Measurements from ENCODE around the gene PIEZO1. TPM values are rescaled to one million over a fixed set of nuclear protein-coding genes. Genes with fewer than 3 reads are reported as not detected.

Gene PIEZO1
- total RNA-seq, 1 experiment from 2014 or later = 47.1 TPM

DNA sequence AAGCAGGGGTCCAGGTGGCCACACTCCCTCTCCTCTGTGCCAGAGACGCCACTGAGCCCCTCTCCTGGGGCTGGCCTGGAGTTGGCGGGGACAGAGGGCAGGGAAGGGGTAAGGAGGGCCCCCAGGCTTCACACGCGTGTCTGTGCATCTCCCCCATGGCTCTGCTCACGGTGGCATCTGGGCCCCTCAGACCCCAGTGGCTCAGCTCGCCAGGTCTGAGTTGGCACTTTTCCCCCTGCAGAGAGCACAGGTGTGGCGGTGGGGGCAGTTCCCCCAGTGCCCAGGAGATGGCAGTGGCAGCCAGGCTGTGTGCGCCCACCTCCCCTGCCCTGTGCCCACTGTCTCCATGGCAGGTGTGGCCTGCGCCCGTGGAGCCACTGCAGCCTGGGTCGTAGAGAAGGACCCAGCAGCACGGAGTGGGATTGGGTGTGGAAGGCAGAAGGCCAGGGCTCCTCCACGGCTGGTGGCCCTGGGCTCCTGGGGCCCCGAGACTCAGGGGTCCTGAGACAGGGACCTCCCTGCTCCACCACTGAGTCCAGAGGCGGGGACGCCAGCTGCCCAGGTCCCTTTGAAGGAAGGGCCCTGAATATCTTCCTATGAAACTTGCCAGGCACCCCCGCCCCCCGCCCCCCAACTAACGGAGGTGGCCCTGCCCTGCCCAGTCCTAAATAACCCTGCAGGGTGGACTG is 31.0 kb upstream of the PIEZO1 start:
- DNase-seq (ENCODE audit: low spot score) = no peak

DNA sequence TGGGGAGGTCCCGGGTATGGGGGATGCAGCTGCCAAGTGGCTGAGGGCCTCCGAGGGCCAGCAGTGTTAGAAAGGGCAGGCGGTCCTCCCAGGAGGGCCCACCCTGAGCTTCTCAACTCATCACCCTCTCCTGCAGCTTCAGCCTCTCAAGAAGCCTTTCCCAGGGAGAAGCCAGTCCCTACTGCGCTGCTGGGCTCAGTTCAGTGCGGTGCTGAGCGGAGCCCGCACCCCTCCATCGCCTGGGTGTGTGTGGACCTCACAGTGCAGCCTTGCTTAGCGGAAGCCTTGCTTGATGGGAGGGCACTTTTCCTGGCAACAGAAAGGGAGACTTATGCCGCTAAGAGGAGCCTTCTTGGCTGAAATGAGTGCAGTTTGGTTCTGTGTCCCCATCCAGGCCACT is 30.2 kb upstream of the PIEZO1 start:
- DNase-seq (ENCODE audit: low spot score) = no peak

DNA sequence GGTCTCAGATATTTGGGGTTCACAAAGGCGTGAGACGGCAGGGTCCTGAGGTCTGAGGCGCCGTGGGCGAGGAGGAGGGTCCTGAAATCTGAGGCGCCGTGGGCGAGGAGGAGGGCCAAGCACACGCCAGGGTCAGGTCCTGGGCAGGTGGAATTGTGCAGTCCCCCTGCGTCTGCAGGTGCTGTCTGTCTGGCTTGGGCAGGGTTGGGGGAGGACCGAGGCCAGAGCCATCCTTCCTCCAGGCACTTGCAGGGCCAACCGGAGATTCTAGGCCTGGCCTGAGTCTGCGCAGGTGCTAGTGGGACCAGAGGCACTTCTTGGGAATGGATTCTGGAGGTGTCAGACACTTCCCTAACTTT is 29.1 kb upstream of the PIEZO1 start:
- no peak for DNase-seq (ENCODE audit: low spot score)

DNA sequence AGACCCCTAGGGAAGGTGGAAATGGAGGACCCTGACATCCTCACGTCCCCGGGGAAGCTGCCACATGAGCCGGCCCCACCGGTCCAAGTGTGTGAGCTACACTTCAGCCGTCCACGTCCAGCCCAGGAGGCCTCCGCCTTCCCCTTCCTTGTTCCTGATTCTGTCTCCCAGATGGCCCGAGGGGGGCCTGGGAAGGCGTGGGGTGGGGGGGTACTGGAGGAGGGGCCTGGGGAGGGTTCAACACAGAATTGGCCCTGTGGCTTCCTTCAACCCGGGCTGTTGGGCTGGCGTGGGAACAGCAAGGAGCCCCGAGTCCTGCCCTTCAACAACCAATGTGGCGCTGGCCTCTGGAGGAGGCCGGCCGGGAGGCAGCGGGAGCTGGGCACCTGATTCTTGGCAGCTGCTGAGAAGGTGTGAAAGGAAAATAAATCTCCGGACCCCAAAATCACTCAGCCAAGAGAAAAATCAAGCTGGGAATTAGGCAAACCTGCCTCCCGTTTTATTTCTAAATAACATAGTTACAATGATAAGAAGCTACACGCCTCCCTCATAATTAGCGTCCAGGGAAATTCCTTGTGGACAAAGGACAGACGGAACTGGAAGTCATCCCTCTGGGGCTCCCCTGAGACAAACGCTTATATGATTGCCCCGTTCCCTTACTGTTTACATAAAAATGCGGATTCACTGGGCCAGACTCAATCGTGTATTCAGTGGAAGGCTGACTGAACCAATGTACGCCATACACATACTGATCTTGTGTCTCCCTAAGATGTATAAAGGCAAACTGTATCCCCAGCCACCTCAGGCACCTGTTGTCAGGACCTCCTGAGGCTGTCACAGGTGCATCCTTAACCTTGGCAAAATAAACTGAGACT is 28.5 kb upstream of the PIEZO1 start:
- DNase-seq (ENCODE audit: low spot score) = no peak

DNA sequence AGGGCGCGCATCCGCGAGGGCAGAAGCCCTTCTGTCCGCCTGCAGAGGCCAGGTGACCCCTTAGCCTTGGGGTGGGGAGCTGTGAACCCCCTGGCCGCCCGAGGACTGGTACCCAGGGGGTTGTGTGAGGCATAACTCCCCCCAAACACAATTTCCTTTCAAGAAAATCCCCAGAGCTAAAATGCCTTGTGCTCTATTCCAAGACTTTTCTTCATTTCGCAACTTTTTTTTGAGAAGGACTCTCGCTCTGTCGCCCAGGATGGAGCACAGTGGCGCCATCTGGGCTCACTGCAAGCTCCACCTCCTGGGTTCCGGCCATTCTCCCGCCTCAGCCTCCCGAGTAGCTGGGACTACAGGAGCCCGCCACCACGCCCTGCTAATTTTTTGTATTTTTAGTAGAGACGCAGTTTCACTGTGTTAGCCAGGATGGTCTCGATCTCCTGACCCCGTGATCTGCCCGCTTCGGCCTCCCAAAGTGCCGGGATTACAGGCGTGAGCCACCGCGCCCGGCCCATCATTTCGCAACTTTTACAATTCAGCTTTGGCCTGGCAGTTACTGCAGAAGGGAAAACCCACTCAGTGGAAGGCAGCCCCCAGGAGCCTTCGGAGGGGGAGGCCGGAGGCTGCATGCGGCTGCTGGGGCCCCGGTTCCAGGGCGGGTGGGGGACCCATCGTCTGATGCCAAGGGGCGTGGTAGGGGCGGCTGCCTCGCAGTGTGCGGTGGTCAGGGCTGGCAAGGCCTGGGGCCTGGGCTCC is 27.7 kb upstream of the PIEZO1 start:
- peak; percentile 66 for DNase-seq (ENCODE audit: low spot score)

DNA sequence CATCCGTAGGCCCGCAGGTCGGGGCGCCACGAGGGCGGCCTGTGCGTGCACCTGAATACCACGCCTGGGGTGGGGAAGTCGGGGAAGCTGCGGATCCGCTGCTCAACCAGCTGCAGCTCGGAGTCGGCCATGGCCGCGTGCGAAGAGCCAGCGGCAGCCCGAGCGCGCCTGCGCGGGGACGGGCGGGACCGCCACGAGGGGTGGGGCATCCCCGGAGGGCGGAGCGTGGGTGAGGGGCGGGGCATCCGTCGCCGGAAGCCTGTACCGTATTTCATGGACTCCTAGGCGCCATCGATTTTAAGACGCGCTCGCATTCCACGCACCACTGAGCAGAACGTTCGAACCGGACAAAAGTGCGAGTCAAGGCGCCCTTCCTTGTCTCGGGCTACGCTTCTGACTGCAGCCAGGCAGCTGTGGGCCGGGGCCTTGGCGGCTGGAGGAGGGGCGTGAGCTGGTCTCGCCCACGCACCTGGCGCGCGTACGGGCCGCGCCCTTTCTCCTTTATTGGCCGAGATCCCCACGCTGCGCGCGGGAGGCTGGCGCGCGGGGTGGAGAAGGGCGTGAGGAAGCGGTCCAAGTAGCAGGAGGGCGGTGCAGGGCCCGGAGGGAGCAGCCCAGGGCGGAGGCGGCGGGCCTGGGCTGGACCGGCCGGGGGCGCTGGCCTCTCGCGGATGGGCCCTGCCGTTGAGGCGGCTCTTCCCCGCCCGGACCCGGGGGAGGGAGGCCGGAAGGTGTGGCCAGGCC is 26.9 kb upstream of the PIEZO1 start, which contains the start of gene APRT:
TSS of gene APRT (minus strand) at position 160 of the 744 bp plus-strand sequence. CDS start at position 131, 29 bp downstream.
- DNase-seq (ENCODE audit: low spot score) = peak; percentile 95

DNA sequence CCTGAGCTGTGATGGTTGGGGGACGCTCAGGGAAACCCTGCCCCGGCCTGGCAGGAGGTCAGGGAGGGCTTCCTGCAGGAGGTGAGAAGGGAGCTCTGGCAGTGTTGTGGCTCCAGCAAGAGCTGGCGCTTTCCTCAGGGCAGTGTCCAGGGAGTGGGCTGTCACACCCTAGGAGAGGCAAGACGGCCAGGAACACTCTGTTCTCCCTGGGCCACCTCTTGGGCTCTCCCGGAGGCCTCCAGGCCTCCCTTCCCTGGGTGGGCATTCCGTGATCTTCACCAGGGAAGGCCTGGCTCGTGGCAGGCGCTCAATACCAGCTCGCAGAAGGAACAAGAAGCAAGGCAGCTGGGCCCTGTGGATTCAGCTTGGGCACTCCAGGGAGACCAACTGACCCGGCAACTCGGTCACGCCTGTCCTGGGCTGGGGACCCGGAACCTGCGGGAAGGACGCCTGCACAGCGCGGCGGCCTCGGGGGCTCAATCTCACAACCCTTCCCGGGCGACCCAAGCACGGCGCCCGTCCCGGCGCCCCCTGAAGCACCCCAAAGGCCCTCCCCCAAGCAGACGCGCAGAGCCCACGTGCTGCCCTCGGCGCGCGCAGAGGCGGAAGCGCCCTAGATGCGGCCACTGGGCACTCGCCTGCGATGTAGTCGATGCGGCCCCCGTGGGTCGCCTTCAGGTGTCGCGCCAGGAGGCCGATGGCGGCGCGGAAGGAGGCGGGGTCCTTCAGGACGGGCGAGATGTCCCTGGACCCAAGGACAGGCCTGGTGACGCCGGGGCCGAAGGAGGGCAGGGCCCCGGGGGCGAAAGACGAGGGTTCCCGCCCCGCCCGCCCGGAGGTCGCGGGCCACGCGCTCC is 26.1 kb upstream of the PIEZO1 start:
- peak; percentile 79 for DNase-seq (ENCODE audit: low spot score)

DNA sequence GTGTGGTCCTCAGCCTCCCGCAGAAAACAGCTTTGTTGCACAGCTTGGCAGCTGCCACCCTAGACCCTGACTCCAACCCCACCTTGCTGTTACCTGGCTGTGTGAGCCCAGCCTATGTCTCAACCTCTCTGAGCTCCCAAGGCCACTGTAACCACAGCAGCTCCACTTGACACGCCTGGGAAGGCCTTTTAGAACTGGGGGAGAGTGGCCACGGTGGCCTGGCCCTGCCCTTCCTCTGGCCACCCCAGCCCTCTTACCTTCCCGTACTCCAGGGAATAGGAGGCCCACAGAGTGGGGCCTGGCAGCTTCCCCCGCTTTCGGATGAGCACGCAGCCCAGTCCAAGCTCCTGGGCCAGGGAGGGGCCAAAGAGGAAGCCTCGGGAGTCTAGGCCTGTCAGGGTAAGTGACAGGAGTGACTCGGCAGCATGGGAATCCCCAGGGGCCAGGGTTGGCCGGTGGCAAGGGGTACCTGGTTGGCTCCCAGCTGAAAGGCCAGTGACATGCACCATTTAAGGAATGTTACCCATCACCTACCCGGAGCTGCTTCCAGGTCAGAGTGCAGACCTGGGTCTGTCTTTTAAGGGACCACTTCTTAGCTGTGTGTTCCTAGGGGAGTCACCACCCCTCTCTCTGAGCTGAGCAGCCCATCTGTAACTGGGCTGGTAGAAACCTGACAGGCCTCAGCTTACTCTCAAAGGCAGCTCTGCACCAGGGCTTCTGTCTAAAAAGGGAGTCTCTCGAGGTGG is 25.3 kb upstream of the PIEZO1 start:
- DNase-seq (ENCODE audit: low spot score) = no peak

DNA sequence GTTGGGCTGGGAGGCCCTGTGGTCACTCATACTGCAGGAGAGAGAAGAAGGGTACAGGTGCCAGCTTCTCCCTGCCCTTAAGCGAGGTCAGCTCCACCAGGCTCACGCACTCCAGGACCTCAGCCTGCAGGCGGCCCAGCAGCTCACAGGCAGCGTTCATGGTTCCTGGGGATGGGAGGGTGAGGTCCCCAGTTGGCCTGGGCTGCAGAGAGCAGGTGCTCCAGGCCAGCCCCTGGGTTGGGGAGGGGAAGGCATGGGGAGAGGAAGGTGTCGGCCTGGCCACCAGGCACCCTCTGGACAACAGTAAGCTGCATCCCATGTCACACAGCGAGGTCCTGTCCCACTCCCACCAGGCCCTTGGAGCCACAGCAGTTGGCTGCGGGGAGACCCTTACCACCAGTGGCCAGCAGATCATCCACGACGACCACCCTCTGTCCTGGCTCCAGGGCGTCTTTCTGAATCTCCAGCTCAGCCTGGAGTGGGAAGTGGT is 24.7 kb upstream of the PIEZO1 start:
- DNase-seq (ENCODE audit: low spot score) = no peak

DNA sequence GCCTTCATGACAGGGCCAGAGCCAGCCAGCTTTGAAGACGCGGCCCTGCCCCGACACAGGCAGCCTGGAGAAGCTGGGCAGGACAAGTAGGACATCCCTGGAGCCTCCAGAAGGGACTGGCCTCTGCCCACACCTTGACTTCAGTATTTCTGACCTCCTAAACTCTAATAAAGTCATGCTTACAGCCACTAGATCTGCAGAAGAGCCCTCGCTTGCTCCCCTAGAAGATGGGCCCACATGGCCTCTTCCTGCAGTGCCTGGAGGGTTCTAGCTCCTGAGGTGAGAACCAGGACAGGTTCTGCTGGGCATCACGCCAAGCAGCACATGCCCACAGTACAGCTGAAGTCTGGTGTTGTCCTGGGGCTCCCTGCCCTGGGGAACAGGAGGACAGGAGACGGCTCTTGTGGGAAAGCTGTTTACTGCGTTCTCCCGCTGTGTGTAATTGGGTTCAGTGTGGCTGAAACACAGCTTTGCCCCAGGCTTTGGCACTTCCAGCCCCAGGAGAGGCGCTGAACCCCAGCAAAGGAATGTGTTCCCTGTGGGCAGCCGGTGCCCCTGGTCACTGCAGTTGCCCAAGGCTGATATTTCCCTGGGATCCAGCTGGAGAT is 24.2 kb upstream of the PIEZO1 start:
- DNase-seq (ENCODE audit: low spot score) = no peak

DNA sequence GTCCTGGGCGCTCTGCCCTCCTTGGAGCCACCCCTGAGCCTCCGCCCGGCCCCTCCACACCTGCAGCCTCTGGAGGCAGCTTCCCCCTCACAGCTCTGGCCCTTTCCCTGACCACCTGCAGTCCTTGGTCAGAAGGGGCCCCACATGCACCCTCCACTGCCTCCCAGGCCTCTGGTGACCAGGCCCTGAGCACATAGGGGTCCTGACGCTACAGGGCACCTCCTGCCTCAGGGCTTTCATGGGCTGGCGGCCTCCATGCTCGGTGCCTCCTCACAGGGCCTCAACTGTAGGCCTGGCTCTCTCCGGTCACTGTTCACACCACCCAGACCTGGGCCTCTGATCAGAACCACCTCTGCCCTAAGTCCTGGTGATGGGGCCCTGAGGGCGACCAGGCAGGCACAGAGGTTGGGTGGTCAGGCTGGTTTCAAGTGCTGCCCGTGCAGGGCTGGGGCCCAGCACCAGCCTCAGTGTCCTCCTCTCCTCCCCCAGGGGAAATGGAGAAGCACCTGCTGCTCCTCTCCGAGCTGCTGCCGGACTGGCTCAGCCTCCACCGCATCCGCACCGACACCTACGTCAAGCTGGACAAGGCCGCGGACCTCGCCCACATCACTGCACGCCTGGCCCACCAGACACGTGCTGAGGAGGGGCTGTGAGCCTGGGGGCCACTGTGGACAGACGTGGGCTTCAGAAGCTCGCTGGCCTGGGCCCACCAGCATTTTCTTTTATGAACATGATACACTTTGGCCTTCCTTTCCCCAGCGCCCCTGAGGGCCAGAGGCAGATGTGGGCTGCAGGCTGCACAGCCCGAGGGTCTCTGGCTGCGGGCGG is 22.8 kb upstream of the PIEZO1 start:
- DNase-seq (ENCODE audit: low spot score) = no peak

DNA sequence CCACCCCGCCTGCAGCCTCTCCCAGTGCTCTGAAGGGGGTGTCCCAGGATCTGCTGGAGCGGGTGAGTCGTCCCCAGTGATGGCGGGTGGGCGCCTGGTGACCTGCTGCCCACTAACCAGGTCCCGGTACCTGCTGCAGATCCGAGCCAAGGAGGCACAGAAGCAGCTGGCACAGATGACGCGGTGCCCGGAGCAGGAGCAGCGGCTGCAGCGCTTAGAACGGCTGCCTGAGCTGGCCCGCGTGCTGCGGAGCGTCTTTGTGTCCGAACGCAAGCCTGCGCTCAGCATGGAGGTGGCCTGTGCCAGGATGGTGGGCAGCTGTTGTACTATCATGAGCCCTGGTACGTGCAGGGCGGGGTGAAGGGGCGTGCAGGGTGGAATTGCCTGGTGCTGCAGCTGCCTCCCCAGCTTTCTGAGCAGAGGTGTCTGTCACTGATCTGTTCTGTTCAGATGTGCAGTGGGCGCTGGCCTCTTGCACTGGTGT is 22.2 kb upstream of the PIEZO1 start:
- no peak for DNase-seq (ENCODE audit: low spot score)

DNA sequence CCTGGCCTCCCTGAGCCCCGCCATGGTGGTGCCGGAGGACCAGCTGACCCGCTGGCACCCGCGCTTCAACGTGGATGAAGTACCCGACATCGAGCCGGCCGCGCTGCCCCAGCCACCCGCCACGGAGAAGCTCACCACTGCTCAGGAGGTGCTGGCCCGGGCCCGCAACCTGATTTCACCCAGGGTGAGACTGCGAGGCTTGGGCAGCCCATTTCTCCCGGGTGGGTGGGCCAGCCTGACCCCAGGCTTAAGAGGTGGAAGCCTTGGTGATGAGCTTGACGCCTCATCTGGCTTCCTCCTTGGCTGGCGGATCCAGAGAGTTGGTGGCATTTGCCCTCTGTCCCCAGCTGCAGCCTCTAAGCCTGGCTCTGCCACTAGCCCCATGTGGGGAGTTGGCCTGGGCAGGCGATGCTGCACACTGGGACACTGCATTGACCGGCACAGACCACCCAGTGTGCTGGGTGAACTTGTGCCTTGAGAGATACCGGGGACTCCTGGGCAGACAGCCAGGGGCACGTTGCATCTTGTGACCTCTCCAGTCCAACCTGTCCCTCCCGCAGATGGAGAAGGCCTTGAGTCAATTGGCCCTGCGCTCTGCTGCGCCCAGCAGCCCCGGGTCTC is 21.6 kb upstream of the PIEZO1 start:
- DNase-seq (ENCODE audit: low spot score) = no peak

DNA sequence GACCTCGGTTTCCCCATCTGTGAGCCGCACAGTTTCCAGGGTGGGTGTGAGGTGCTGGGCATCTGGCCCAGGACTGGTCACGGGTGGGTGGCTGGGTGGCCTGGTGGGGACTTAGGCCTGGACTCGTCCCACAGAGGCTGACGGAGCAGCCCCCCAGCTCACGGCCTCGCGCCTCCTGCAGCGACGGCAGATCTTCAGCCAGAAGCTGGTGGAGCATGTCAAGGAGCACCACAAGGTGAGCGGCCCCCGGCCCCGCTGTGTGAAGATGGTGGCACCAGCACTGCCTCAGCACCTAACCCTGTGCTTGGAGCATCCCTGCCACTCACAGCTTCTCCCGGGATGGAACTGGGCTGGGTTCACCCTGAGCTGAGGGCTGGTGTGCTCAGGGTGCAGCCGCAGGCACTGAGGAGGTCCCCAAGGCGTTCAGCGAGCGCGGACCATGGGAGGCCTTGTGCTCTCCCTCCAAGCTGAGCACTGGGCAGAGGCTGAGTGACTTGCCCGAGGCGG is 20.9 kb upstream of the PIEZO1 start:
- DNase-seq (ENCODE audit: low spot score) = no peak

DNA sequence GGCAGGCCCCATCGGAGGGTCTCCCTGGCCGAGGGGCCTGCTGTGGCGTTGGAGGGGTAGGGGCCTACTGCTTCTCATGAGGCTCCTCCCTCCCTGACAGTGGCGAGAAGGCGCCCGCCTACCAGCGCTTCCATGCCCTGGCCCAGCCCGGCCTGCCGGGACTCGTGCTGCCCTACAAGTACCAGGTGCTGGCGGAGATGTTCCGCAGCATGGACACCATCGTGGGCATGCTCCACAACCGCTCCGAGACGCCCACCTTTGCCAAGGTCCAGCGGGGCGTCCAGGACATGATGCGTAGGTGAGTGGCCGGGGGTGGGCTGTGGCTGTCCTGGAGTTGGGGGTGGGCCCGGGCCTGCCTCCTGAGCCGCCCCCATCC is 20.3 kb upstream of the PIEZO1 start:
- DNase-seq (ENCODE audit: low spot score) = no peak

DNA sequence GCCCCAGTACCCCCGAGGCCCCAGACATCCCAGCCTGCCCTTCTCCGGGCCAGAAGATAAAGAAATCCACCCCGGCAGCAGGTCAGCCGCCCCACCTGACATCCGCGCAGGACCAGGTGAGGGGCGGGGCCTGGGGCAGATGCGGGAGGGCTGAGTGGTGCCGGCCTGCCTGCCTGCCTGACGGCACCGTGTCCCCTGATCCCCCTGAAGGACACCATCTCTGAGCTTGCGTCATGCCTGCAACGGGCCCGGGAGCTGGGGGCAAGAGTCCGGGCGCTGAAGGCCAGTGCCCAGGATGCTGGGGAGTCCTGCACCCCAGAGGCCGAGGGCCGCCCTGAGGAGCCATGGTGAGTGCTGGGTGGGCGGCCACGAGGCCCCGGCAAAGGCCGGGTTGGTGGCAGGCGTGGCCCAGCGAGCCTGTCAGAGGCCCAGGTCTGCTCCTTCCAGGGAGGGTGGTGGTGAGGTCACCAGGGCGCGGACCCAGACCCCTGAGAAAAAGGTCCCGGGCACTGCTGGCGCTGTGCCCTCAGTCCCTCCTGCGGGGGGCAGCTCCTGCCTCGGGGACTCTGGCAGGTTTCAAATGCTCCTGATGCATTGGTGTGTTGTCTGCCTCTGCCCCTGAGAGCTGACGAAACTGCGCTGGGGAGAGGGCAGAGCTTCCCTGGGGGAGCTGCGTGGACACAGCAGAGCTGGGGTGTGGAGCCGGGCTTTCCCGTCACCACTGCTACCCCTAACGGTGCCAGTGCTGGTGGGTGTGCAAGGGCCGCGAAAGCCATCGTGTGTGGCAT is 19.7 kb upstream of the PIEZO1 start:
- DNase-seq (ENCODE audit: low spot score) = no peak

DNA sequence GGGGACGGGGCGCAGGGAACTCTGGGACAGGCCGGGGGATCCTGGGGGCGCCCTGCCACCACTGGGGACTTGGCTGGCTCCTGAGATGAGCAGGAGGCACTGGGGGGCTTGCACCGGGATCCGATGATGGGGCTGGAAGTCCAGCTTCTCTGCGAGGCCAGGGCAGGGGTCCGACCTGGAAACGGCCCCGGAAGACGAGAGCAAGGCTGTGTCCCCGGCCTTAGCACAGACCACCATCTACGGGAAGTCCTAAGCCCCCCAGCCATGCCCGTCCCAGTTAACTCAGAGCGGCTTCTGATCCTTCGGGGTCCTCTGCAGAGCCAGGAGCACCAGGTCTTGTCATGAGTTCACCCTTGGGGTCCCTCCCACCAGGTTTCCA is 19.1 kb upstream of the PIEZO1 start:
- no peak for DNase-seq (ENCODE audit: low spot score)
